ENCODE data around the gene MDK.
A peak's percentile ranks its signal among the peaks of the same experiment; 100 is the strongest.
"Not testable (repeated sequence)": the region's sequence is repeated elsewhere in the genome, so short reads cannot be mapped to it uniquely, and the experiment has no call there.

Gene MDK

GRCh38 chr11:46377290-46377689 lies 4.2 kb upstream of the MDK start:
- no peak for DNase-seq (ENCODE audit: extremely low spot score)
- ChIA-PET POLR2A (no interaction called here), CTCF (interaction anchor here (1.3 to 4.1 kb wide), 5 partner anchors 11 to 30 kb away, joined by 4 to 42 read pairs (median 21); partner anchors contain the start of gene DGKZ)
- TF ChIP-seq, protein P1, sequence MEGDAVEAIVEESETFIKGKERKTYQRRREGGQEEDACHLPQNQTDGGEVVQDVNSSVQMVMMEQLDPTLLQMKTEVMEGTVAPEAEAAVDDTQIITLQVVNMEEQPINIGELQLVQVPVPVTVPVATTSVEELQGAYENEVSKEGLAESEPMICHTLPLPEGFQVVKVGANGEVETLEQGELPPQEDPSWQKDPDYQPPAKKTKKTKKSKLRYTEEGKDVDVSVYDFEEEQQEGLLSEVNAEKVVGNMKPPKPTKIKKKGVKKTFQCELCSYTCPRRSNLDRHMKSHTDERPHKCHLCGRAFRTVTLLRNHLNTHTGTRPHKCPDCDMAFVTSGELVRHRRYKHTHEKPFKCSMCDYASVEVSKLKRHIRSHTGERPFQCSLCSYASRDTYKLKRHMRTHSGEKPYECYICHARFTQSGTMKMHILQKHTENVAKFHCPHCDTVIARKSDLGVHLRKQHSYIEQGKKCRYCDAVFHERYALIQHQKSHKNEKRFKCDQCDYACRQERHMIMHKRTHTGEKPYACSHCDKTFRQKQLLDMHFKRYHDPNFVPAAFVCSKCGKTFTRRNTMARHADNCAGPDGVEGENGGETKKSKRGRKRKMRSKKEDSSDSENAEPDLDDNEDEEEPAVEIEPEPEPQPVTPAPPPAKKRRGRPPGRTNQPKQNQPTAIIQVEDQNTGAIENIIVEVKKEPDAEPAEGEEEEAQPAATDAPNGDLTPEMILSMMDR (IDR thresholded peaks at IDR 0.05; ENCODE audit: control extremely low read depth, extremely low read depth, low read depth, missing control alignments): no peak

DNA sequence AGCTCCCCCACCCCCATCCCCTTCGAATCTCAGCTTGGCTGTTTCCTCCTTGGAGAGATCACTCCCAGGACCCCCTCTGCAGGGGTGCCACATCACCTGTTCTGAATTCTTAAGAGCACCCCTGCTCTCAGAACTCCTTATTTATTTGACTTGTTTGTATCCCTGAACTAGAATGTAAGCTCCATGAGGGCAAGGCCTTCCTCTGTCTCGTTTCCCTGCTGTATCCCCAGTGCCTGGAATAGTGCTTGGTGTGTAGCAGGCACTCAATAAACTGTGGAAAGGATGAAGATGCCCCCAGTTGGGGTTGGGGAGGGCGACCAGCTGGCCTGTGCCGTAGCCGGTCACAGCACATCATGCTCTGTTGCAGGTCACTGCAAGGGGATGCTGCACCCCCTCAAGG lies 3.6 kb upstream of the MDK start:
- CTCF ChIA-PET: interaction anchor here (0.8 to 4.1 kb wide), 8 partner anchors 9 to 159 kb away, joined by 3 to 42 read pairs (median 14); partner anchors contain the start of gene DGKZ
- POLR2A ChIA-PET: no interaction called here
- TF ChIP-seq, protein P1 (IDR thresholded peaks at IDR 0.05; ENCODE audit: control extremely low read depth, extremely low read depth, low read depth, missing control alignments): no peak
- DNase-seq (ENCODE audit: extremely low spot score): no peak

DNA sequence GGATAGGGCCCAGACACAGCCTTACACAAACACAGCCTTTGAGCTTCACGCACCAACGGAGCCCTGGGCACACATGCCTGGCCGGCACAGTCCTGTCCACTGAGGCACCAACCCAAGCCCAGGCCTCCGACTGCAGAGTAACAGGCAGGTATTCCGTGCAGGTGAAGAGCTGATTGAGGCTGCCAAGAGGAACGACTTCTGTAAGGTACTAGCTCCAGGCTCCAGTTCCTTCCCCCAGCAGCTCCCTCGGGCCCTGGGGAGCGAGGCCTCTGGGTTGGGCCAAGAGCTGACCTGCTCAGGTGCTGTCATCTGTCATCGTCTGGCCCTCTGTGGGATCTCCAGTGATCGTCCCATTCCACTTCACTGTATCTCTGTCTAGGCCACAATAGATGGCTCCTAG lies 3.2 kb upstream of the MDK start:
- TF ChIP-seq, protein P1 (IDR thresholded peaks at IDR 0.05; ENCODE audit: control extremely low read depth, extremely low read depth, low read depth, missing control alignments): no peak
- ChIA-PET POLR2A (no interaction called here), CTCF (interaction anchor here (0.8 to 4.1 kb wide), 9 partner anchors 9 to 158 kb away, joined by 3 to 42 read pairs (median 9); partner anchors contain the start of gene DGKZ)
- DNase-seq (ENCODE audit: extremely low spot score): no peak

GRCh38 chr11:46378811-46379481 lies 2.5 kb upstream of the MDK start:
- CTCF ChIA-PET: interaction anchor here (0.8 to 4.1 kb wide), 10 partner anchors 10 to 157 kb away, joined by 3 to 42 read pairs (median 8); partner anchors contain the start of gene DGKZ
- TF ChIP-seq, protein P1 (IDR thresholded peaks at IDR 0.05; ENCODE audit: control extremely low read depth, extremely low read depth, low read depth, missing control alignments): no peak
- POLR2A ChIA-PET: no interaction called here
- DNase-seq (ENCODE audit: extremely low spot score): no peak

GRCh38 chr11:46379482-46380293 lies 1.8 kb upstream of the MDK start:
- POLR2A ChIA-PET; DNase-seq (ENCODE audit: extremely low spot score): not testable (repeated sequence)
- CTCF ChIA-PET: interaction anchor here (0.6 to 3.5 kb wide), 4 partner anchors 9 to 28 kb away, joined by 3 to 26 read pairs (median 4); no protein-coding TSS in a partner anchor

GRCh38 chr11:46380340-46381047 lies 975 bp upstream of the MDK start:
- DNase-seq (ENCODE audit: extremely low spot score): peak; percentile 76
- TF ChIP-seq, protein P1 (IDR thresholded peaks at IDR 0.05; ENCODE audit: control extremely low read depth, extremely low read depth, low read depth, missing control alignments): no peak
- POLR2A ChIA-PET: no interaction called here
- CTCF ChIA-PET: interaction anchor here (1.5 kb wide), 1 partner anchor 8 kb away, joined by 6 read pairs; no protein-coding TSS in a partner anchor
